HepG2 (cell line): ENCODE results near the gene FAT1. TPM values are rescaled to one million over a fixed set of nuclear protein-coding genes. Genes with fewer than 3 reads are reported as not detected.
A peak's percentile ranks its signal among the peaks of the same experiment; 100 is the strongest.

Source experiments
- FOXA3 ChIP-seq: IDR thresholded peaks from 2 replicates; pipeline ENCODE4 v1.6.1; 2016; ENCODE audit warnings: missing genetic modification reagents, missing compliant biosample characterization
- MIER2 ChIP-seq: IDR thresholded peaks from 2 replicates; pipeline ENCODE4 v1.6.1; 2016; ENCODE audit warnings: missing biosample characterization, missing genetic modification reagents
- MZF1 ChIP-seq: sonication (generic); formaldehyde crosslinking; IDR thresholded peaks from 2 replicates; pipeline ENCODE4 v1.8.1; 2023; ENCODE audit warnings: mild to moderate bottlenecking, missing genetic modification reagents, borderline replicate concordance
- NFYC ChIP-seq: IDR thresholded peaks from 2 replicates; pipeline ENCODE4 v1.6.1; 2016; ENCODE audit warnings: missing genetic modification reagents, missing compliant biosample characterization
- SP5 ChIP-seq: IDR thresholded peaks from 2 replicates; pipeline ENCODE4 v1.6.1; 2016; ENCODE audit warnings: low read depth, borderline replicate concordance
- ZNF143 ChIP-seq: sonication (generic); formaldehyde crosslinking; IDR thresholded peaks from 2 replicates; pipeline ENCODE4 v1.4.0; 2020; ENCODE audit warnings: missing genetic modification reagents
- ZNF605 ChIP-seq: sonication (generic); formaldehyde crosslinking; IDR thresholded peaks from 2 replicates; pipeline ENCODE4 v1.8.0; 2022; ENCODE audit warnings: mild to moderate bottlenecking, missing genetic modification reagents
- ZNF788 ChIP-seq: sonication (generic); formaldehyde crosslinking; IDR thresholded peaks from 2 replicates; pipeline ENCODE4 v1.5.0; 2020; ENCODE audit warnings: mild to moderate bottlenecking, missing genetic modification reagents, borderline replicate concordance
- polyA plus RNA-seq, 8 experiments: library from polyadenylated mRNA; depleted of rRNA in 3 of 8; stranded (reverse) in 7 of 8; unstranded in 1 of 8; fragments of >200 nt; fragmentation: Illumina TruSeq in 4 of 8; extraction: Trizol in 4 of 8; gene quantifications; 2 replicates each; pipeline versions ENCODE4 v1.2.1 to v1.2.3, GENCODE V29; 2011 to 2016; ENCODE audit warnings: low read depth in 4 of 8, missing spikeins in 1 of 8, mixed read lengths in 1 of 8; ENCODE audit not compliant: insufficient read depth in 1 of 8
- total RNA-seq, 5 experiments: library from RNA; depleted of rRNA; stranded (reverse); fragments of >200 nt; fragmentation: Illumina TruSeq; extraction: Trizol; gene quantifications; 2 replicates each; pipeline ENCODE4 v1.2.3, GENCODE V29; 2016; ENCODE audit warnings: low read depth in 1 of 5
- TF ChIP-seq, protein P1 (sequence below): sonication (generic); formaldehyde crosslinking; IDR thresholded peaks from 2 replicates; pipeline ENCODE4 v1.8.0; 2023; ENCODE audit warnings: mild to moderate bottlenecking, missing genetic modification reagents
- TF ChIP-seq, protein P2 (sequence below): IDR thresholded peaks from 2 replicates; pipeline ENCODE4 v1.6.1; 2016; ENCODE audit warnings: low read depth, borderline replicate concordance
- TF ChIP-seq, protein P3 (sequence below): sonication (generic); formaldehyde crosslinking; IDR thresholded peaks from 2 replicates; pipeline ENCODE4 v1.8.0; 2022; ENCODE audit warnings: missing genetic modification reagents, mild to moderate bottlenecking, borderline replicate concordance
- TF ChIP-seq, protein P4 (sequence below): sonication (generic); formaldehyde crosslinking; IDR thresholded peaks from 2 replicates; pipeline ENCODE4 v1.8.0; 2022; ENCODE audit warnings: low read depth, missing genetic modification reagents
- TF ChIP-seq, protein P5 (sequence below): sonication (generic); formaldehyde crosslinking; IDR thresholded peaks from 2 replicates; pipeline ENCODE4 v1.5.0; 2020; ENCODE audit warnings: mild to moderate bottlenecking, missing genetic modification reagents, borderline replicate concordance
- TF ChIP-seq, protein P6 (sequence below): sonication (generic); formaldehyde crosslinking; IDR thresholded peaks from 2 replicates; pipeline ENCODE4 v1.5.1; 2020; ENCODE audit warnings: missing genetic modification reagents, mild to moderate bottlenecking, borderline replicate concordance
- TF ChIP-seq, protein P7 (sequence below): IDR thresholded peaks from 2 replicates; pipeline ENCODE4 v1.6.1; 2016

The FAT1 gene
- total and polyA plus RNA-seq, 2 of the 13 experiments (the other 11 are each of a cell fraction or from before 2014, with no cell fraction given): 185 to 216 TPM

DNA sequence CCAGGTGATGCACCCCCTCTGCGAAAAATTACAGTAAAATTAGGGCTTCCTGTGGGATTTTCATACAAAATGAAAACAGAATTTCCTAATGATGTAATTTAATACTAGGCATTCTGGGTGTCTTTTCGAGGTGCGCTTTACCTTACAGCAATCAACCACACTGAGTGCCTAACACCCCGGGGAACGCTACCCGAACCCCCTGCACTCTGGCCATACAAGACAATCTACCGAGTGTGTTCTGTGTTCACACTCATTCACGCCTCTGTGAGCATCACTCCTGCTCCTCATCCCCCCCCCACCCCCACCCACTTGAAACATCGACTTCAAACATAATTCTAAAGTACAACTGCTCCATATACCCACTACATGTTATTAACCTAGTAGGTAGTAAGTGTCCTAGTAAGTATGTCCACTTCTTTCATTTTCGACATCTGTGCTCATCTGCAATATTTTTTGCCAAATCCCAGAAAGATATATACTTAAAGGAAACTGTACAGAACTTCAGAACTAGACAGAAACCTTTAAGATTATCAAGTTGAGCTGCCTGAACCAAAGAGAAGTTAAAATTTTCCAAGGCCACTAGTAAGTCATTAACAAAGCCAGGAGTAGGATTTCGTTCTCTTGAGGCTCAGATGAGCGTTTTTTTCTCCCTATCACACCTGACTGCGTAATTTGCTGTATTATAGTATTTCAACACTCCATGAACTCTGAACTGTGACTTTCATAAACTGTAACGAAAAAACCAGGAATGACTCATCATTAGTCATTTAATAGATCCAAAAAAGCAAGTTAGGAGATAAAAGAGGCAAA is 80.0 kb downstream of the FAT1 start (continued):
- TF ChIP-seq ZNF788 (CRISPR knock-in tag) (no peak), MZF1 (CRISPR knock-in tag) (no peak), MIER2 (CRISPR knock-in tag) (no peak), NFYC (no peak), FOXA3 (peak; percentile 74), ZNF605 (CRISPR knock-in tag) (no peak), SP5 (CRISPR knock-in tag) (no peak), ZNF143 (no peak)
- TF ChIP-seq, protein P1, sequence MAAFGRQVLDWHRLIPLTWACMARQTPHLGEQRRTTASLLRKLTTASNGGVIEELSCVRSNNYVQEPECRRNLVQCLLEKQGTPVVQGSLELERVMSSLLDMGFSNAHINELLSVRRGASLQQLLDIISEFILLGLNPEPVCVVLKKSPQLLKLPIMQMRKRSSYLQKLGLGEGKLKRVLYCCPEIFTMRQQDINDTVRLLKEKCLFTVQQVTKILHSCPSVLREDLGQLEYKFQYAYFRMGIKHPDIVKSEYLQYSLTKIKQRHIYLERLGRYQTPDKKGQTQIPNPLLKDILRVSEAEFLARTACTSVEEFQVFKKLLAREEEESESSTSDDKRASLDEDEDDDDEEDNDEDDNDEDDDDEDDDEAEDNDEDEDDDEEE (CRISPR knock-in tag): no peak
- TF ChIP-seq, protein P2, sequence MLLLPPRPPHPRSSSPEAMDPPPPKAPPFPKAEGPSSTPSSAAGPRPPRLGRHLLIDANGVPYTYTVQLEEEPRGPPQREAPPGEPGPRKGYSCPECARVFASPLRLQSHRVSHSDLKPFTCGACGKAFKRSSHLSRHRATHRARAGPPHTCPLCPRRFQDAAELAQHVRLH: no peak
- TF ChIP-seq, protein P3, sequence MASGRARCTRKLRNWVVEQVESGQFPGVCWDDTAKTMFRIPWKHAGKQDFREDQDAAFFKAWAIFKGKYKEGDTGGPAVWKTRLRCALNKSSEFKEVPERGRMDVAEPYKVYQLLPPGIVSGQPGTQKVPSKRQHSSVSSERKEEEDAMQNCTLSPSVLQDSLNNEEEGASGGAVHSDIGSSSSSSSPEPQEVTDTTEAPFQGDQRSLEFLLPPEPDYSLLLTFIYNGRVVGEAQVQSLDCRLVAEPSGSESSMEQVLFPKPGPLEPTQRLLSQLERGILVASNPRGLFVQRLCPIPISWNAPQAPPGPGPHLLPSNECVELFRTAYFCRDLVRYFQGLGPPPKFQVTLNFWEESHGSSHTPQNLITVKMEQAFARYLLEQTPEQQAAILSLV: no peak
- TF ChIP-seq, protein P4, sequence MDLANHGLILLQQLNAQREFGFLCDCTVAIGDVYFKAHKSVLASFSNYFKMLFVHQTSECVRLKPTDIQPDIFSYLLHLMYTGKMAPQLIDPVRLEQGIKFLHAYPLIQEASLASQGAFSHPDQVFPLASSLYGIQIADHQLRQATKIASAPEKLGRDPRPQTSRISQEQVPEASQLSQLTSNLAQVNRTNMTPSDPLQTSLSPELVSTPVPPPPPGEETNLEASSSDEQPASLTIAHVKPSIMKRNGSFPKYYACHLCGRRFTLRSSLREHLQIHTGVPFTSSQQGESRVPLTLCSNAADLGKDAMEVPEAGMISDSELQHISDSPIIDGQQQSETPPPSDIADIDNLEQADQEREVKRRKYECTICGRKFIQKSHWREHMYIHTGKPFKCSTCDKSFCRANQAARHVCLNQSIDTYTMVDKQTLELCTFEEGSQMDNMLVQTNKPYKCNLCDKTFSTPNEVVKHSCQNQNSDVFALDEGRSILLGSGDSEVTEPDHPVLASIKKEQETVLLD (CRISPR knock-in tag): no peak
- TF ChIP-seq, protein P5, sequence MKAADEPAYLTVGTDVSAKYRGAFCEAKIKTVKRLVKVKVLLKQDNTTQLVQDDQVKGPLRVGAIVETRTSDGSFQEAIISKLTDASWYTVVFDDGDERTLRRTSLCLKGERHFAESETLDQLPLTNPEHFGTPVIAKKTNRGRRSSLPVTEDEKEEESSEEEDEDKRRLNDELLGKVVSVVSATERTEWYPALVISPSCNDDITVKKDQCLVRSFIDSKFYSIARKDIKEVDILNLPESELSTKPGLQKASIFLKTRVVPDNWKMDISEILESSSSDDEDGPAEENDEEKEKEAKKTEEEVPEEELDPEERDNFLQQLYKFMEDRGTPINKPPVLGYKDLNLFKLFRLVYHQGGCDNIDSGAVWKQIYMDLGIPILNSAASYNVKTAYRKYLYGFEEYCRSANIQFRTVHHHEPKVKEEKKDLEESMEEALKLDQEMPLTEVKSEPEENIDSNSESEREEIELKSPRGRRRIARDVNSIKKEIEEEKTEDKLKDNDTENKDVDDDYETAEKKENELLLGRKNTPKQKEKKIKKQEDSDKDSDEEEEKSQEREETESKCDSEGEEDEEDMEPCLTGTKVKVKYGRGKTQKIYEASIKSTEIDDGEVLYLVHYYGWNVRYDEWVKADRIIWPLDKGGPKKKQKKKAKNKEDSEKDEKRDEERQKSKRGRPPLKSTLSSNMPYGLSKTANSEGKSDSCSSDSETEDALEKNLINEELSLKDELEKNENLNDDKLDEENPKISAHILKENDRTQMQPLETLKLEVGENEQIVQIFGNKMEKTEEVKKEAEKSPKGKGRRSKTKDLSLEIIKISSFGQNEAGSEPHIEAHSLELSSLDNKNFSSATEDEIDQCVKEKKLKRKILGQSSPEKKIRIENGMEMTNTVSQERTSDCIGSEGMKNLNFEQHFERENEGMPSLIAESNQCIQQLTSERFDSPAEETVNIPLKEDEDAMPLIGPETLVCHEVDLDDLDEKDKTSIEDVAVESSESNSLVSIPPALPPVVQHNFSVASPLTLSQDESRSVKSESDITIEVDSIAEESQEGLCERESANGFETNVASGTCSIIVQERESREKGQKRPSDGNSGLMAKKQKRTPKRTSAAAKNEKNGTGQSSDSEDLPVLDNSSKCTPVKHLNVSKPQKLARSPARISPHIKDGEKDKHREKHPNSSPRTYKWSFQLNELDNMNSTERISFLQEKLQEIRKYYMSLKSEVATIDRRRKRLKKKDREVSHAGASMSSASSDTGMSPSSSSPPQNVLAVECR (CRISPR knock-in tag): no peak
- TF ChIP-seq, protein P6, sequence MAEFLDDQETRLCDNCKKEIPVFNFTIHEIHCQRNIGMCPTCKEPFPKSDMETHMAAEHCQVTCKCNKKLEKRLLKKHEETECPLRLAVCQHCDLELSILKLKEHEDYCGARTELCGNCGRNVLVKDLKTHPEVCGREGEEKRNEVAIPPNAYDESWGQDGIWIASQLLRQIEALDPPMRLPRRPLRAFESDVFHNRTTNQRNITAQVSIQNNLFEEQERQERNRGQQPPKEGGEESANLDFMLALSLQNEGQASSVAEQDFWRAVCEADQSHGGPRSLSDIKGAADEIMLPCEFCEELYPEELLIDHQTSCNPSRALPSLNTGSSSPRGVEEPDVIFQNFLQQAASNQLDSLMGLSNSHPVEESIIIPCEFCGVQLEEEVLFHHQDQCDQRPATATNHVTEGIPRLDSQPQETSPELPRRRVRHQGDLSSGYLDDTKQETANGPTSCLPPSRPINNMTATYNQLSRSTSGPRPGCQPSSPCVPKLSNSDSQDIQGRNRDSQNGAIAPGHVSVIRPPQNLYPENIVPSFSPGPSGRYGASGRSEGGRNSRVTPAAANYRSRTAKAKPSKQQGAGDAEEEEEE (CRISPR knock-in tag): no peak
- TF ChIP-seq, protein P7, sequence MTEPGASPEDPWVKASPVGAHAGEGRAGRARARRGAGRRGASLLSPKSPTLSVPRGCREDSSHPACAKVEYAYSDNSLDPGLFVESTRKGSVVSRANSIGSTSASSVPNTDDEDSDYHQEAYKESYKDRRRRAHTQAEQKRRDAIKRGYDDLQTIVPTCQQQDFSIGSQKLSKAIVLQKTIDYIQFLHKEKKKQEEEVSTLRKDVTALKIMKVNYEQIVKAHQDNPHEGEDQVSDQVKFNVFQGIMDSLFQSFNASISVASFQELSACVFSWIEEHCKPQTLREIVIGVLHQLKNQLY: no peak
